Measurements from ENCODE around the gene ARHGEF26. TPM values are rescaled to one million over a fixed set of nuclear protein-coding genes. Genes with fewer than 3 reads are reported as not detected.

ARHGEF26 gene
- total RNA-seq, 1 experiment from 2014 or later: 14.1 TPM

DNA sequence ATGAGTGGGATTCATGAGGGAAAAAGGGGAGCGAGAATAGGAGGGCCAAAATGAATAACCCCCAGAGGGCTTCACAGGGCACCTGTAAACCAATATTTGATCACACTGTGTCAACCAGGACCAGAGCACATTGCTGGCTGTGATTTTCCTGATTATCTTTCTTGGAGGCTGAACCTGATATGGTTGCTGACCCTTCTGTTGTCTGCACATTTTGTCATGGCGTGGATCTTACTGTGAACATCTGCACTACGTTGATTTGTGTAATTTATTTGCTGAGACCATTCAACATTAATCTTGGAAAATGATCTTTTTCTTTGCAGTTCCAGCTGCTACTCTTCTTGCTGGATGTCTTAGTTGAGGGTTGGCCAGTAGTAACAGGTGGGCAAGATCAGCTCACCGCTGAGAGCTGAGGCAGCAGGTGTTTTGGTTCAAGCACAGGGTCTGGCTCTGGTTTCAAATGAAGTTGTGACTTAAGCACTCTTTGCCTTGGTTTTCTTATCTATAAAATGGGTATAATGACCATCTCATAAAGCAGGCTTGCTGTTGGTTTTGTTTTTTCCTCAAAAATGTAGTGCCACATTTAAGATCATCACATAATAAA lies 61.2 kb downstream of the ARHGEF26 start (continued):
- TF ChIP-seq NFE2L1 (CRISPR knock-in tag; IDR thresholded peaks at IDR 0.05) (no peak), RELA (CRISPR knock-in tag; IDR thresholded peaks at IDR 0.05; ENCODE audit: borderline replicate concordance) (no peak), FOXJ3 (CRISPR knock-in tag; IDR thresholded peaks at IDR 0.05; ENCODE audit: borderline replicate concordance) (no peak), ZNF416 (CRISPR knock-in tag; IDR thresholded peaks at IDR 0.05) (no peak)

DNA sequence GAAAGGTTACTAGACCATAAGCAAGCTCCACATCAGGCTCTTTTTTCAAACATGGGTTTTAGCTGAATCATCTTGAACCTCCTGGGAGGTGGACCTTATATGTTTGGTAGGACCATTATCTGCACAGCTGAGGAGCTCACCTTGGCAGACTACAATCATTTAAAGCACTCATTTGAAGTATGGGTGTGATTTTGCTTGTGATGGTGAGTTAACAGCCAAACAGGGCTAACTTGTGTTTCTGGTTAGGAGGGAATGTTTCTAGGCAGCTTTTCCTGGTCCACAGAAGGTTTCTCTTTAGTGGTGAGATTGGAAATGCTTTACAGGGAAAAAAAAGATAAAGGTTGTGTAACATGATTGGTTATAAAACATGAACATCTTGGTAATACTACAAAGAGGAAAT lies 61.8 kb downstream of the ARHGEF26 start:
- no peak overlapping the region for H3K4me3 Mint-ChIP-seq
- no peaks in the 10 kb centered on the region for H3K9me3 Mint-ChIP-seq
- H3K27ac Mint-ChIP-seq: peak overlapping the region; percentile 64; the same call in 1 of the 2 replicates
- H3K4me1 Mint-ChIP-seq: peaks cover 14% of the 10 kb centered on the region
- CTCF ChIA-PET: no interaction called here
- H3K36me3 Mint-ChIP-seq: no peaks in the 10 kb centered on the region
- DNase-seq (ENCODE audit: low spot score) (no peak), ATAC-seq (no peak)
- TF ChIP-seq, protein P1, sequence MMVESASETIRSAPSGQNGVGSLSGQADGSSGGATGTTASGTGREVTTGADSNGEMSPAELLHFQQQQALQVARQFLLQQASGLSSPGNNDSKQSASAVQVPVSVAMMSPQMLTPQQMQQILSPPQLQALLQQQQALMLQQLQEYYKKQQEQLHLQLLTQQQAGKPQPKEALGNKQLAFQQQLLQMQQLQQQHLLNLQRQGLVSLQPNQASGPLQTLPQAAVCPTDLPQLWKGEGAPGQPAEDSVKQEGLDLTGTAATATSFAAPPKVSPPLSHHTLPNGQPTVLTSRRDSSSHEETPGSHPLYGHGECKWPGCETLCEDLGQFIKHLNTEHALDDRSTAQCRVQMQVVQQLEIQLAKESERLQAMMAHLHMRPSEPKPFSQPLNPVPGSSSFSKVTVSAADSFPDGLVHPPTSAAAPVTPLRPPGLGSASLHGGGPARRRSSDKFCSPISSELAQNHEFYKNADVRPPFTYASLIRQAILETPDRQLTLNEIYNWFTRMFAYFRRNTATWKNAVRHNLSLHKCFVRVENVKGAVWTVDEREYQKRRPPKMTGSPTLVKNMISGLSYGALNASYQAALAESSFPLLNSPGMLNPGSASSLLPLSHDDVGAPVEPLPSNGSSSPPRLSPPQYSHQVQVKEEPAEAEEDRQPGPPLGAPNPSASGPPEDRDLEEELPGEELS (CRISPR knock-in tag; IDR thresholded peaks at IDR 0.05): no peak
- no peak for TF ChIP-seq ETV6 (CRISPR knock-in tag; IDR thresholded peaks at IDR 0.05)
- no peak for TF ChIP-seq RELA (CRISPR knock-in tag; IDR thresholded peaks at IDR 0.05; ENCODE audit: borderline replicate concordance)
- TF ChIP-seq, protein P2, sequence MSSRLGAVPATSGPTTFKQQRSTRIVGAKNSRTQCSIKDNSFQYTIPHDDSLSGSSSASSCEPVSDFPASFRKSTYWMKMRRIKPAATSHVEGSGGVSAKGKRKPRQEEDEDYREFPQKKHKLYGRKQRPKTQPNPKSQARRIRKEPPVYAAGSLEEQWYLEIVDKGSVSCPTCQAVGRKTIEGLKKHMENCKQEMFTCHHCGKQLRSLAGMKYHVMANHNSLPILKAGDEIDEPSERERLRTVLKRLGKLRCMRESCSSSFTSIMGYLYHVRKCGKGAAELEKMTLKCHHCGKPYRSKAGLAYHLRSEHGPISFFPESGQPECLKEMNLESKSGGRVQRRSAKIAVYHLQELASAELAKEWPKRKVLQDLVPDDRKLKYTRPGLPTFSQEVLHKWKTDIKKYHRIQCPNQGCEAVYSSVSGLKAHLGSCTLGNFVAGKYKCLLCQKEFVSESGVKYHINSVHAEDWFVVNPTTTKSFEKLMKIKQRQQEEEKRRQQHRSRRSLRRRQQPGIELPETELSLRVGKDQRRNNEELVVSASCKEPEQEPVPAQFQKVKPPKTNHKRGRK (CRISPR knock-in tag; IDR thresholded peaks at IDR 0.05; ENCODE audit: borderline replicate concordance): no peak
- no peak for TF ChIP-seq ELF4 (CRISPR knock-in tag; IDR thresholded peaks at IDR 0.05; ENCODE audit: low read depth)
- TF ChIP-seq TCF7 (CRISPR knock-in tag; IDR thresholded peaks at IDR 0.05; ENCODE audit: low read depth): no peak
- no peak for TF ChIP-seq ZNF671 (CRISPR knock-in tag; IDR thresholded peaks at IDR 0.05)
- no peak for TF ChIP-seq ZNF138 (CRISPR knock-in tag; conservative IDR thresholded peaks at IDR 0.05)
- no peak for TF ChIP-seq SMAD4 (CRISPR knock-in tag; IDR thresholded peaks at IDR 0.05)
- no peak for TF ChIP-seq RORB (CRISPR knock-in tag; IDR thresholded peaks at IDR 0.05)
- TF ChIP-seq ZNF416 (CRISPR knock-in tag; IDR thresholded peaks at IDR 0.05): no peak
- TF ChIP-seq NFE2L1 (CRISPR knock-in tag; IDR thresholded peaks at IDR 0.05): no peak
- no peak for TF ChIP-seq CREB1 (CRISPR knock-in tag; IDR thresholded peaks at IDR 0.05)
- TF ChIP-seq FOXK1 (CRISPR knock-in tag; IDR thresholded peaks at IDR 0.05): no peak
- TF ChIP-seq, protein P3, sequence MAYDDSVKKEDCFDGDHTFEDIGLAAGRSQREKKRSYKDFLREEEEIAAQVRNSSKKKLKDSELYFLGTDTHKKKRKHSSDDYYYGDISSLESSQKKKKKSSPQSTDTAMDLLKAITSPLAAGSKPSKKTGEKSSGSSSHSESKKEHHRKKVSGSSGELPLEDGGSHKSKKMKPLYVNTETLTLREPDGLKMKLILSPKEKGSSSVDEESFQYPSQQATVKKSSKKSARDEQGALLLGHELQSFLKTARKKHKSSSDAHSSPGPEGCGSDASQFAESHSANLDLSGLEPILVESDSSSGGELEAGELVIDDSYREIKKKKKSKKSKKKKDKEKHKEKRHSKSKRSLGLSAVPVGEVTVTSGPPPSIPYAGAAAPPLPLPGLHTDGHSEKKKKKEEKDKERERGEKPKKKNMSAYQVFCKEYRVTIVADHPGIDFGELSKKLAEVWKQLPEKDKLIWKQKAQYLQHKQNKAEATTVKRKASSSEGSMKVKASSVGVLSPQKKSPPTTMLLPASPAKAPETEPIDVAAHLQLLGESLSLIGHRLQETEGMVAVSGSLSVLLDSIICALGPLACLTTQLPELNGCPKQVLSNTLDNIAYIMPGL (CRISPR knock-in tag; IDR thresholded peaks at IDR 0.05): no peak
- no peak for TF ChIP-seq CBFB (CRISPR knock-in tag; IDR thresholded peaks at IDR 0.05; ENCODE audit: low read depth)
- TF ChIP-seq, protein P4, sequence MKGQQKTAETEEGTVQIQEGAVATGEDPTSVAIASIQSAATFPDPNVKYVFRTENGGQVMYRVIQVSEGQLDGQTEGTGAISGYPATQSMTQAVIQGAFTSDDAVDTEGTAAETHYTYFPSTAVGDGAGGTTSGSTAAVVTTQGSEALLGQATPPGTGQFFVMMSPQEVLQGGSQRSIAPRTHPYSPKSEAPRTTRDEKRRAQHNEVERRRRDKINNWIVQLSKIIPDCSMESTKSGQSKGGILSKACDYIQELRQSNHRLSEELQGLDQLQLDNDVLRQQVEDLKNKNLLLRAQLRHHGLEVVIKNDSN (CRISPR knock-in tag; IDR thresholded peaks at IDR 0.05): no peak
- no peak for TF ChIP-seq GABPB1 (CRISPR knock-in tag; IDR thresholded peaks at IDR 0.05)
- TF ChIP-seq NR2C2 (CRISPR knock-in tag; IDR thresholded peaks at IDR 0.05): no peak
- POLR2A ChIA-PET: interaction anchor here (1.7 kb wide), 1 partner anchor 15 kb away, joined by 3 read pairs; no protein-coding TSS in a partner anchor
- H3K27me3 Mint-ChIP-seq (ENCODE audit: low read depth): no peaks in the 10 kb centered on the region

Data from WTC11 (cell line).